ENCODE data around the gene SLCO1A2. TPM values are rescaled to one million over a fixed set of nuclear protein-coding genes. Genes with fewer than 3 reads are reported as not detected.

SLCO1A2 gene
- total and polyA plus RNA-seq, 2 of the 4 experiments (the other 2 are of a cell fraction), result not detected

DNA sequence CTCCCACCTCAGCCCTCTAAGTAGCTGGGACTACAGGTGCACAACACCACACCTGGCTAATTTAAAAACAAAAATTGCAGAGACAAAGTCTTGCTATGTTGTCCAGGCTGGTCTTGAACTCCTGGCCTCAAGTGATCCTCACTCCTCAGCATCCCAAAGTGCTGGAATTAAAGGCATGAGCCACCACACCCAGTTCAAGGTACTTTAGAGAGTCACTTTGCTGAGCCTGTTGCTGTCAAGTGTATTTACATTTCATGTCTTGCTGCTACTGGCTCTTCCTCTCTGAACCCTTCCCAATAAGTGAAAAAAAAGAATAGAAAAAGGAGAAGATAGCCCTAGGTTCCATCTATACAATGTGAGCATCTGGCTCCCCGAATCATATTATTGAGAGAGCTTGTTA is 38.4 kb downstream of the SLCO1A2 start:
- Histone ChIP-seq H3K4me3 (ENCODE audit: insufficient read depth, low read depth, low read length) (no peak overlapping the region), H3K18ac (ENCODE audit: low read depth, low read length) (no peak overlapping the region), H3K9ac (ENCODE audit: low read depth, low read length) (no peak overlapping the region), H3K4ac (ENCODE audit: low read depth, low read length) (no peak overlapping the region), H3K4me2 (ENCODE audit: low read depth, low read length) (no peak overlapping the region), H4K8ac (ENCODE audit: low read depth in 2 of 2, low read length in 2 of 2) (no peak overlapping the region), H2BK120ac (ENCODE audit: low read depth, low read length) (no peak overlapping the region), H2BK5ac (ENCODE audit: low read depth, low read length, poor library complexity, severe bottlenecking) (no peak overlapping the region), H3K56ac (ENCODE audit: extremely low read depth, insufficient read depth, low read length) (no peak overlapping the region), H3K4me1 (ENCODE audit: control insufficient read depth, insufficient read depth, low read length) (no peaks in the 10 kb centered on the region), H3K9me1 (ENCODE audit: insufficient read depth, low read length) (no peaks in the 10 kb centered on the region), H4K91ac (ENCODE audit: insufficient read depth, low read depth, low read length) (no peak overlapping the region), H2BK20ac (ENCODE audit: low read depth, low read length) (no peak overlapping the region), H2AFZ (replicated peaks; ENCODE audit: low read length, poor library complexity) (no peak overlapping the region), H4K5ac (ENCODE audit: low read depth, low read length) (no peak overlapping the region), H3K27ac (ENCODE audit: insufficient read depth, low read length) (no peak overlapping the region), H3K36me3 (ENCODE audit: control insufficient read depth, insufficient read depth, low read length) (no peaks in the 10 kb centered on the region), H3K79me1 (ENCODE audit: low read depth in 1 of 2, low read length in 2 of 2) (no peaks in the 10 kb centered on the region), H2AK5ac (ENCODE audit: low read depth, low read length) (no peak overlapping the region), H4K20me1 (ENCODE audit: insufficient read depth, low read length) (no peaks in the 10 kb centered on the region), H2BK15ac (ENCODE audit: low read depth, low read length) (no peak overlapping the region), H3K14ac (replicated peaks; ENCODE audit: low read depth, low read length) (no peak overlapping the region), H3K9me3 (ENCODE audit: control insufficient read depth, insufficient read depth, low read length) (no peaks in the 10 kb centered on the region), H3K23ac (ENCODE audit: low read depth, low read length) (no peak overlapping the region), H2AK9ac (replicated peaks; ENCODE audit: low read depth, low read length, poor library complexity) (no peak overlapping the region), H3K27me3 (ENCODE audit: control insufficient read depth, insufficient read depth, low read length) (no peaks in the 10 kb centered on the region)
- ATAC-seq (ENCODE audit: low read depth) (no peak), DNase-seq (no peak)
- ChIA-PET POLR2A (ENCODE audit: unreplicated experiment) (no interaction called here), CTCF (interaction anchor here (0.6 to 2.0 kb wide), 4 partner anchors 23 to 155 kb away, joined by 3 to 5 read pairs (median 3); partner anchors contain the start of gene PYROXD1)
- TF ChIP-seq SMC3 (IDR thresholded peaks at IDR 0.05; ENCODE audit: low read depth, low read length) (no peak), CEBPB (IDR thresholded peaks at IDR 0.05; ENCODE audit: low read depth, low read length) (no peak), RCOR1 (IDR thresholded peaks at IDR 0.05; ENCODE audit: insufficient replicate concordance, low read length) (no peak), FOS (IDR thresholded peaks at IDR 0.05; ENCODE audit: low read depth, low read length) (no peak), ELK1 (IDR thresholded peaks at IDR 0.05; ENCODE audit: borderline replicate concordance, low read depth, low read length) (no peak), MXI1 (IDR thresholded peaks at IDR 0.05; ENCODE audit: borderline replicate concordance, low read depth, low read length) (no peak), MAFK (IDR thresholded peaks at IDR 0.05; ENCODE audit: low read depth, low read length) (no peak), NFE2L2 (IDR thresholded peaks at IDR 0.05; ENCODE audit: low read depth, low read length) (no peak), BHLHE40 (IDR thresholded peaks at IDR 0.05; ENCODE audit: low read depth, low read length) (no peak), RFX5 (IDR thresholded peaks at IDR 0.05; ENCODE audit: low read depth, low read length) (no peak), RAD21 (IDR thresholded peaks at IDR 0.05; ENCODE audit: low read length) (no peak), POLR2A (IDR thresholded peaks at IDR 0.05; ENCODE audit: low read depth, low read length) (no peak), MAZ (IDR thresholded peaks at IDR 0.05; ENCODE audit: borderline replicate concordance, low read depth, low read length) (no peak), CTCF (conservative IDR thresholded peaks at IDR 0.05; ENCODE audit: low read depth, low read length) (no peak)
- TF ChIP-seq, protein P1, sequence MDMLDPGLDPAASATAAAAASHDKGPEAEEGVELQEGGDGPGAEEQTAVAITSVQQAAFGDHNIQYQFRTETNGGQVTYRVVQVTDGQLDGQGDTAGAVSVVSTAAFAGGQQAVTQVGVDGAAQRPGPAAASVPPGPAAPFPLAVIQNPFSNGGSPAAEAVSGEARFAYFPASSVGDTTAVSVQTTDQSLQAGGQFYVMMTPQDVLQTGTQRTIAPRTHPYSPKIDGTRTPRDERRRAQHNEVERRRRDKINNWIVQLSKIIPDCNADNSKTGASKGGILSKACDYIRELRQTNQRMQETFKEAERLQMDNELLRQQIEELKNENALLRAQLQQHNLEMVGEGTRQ (IDR thresholded peaks at IDR 0.05; ENCODE audit: low read depth, low read length), result no peak
- WGBS, 2 experiments (ENCODE audit: extremely low coverage in 2 of 2, insufficient read length in 1 of 2), result no CpG with 5 or more reads among the region's 1 CpG
- in situ Hi-C loops (cut with MboI; ENCODE audit: low sequenced_read_pairs), result no loop called here
- BruUV-seq (replicated peaks), result no TSS peak
- dilution Hi-C loops (cut with HindIII; ENCODE audit: low sequenced_read_pairs, unreplicated experiment), result no loop called here
- intact Hi-C loops (cut with micrococcal nuclease), result loop anchor here (5.0 kb wide), 2 partner anchors 141 to 156 kb away; partner anchors contain the start of gene PYROXD1
